HG03103 (cell line): ENCODE measurements around the gene ASB10.

Experiments used
- ATAC-seq: cut with Tn5 transposase; IDR thresholded peaks from one replicate; pipeline ENCODE4 v1.9.1; 2021; ENCODE audit warnings: low read depth; ENCODE audit not compliant: unreplicated experiment

Gene ASB10

GRCh38 chr7:151188252-151188542 is 1.1 kb upstream of the ASB10 start:
- no peak for ATAC-seq

GRCh38 chr7:151187409-151188251 is 580 bp upstream of the ASB10 start:
- no peak for ATAC-seq

DNA sequence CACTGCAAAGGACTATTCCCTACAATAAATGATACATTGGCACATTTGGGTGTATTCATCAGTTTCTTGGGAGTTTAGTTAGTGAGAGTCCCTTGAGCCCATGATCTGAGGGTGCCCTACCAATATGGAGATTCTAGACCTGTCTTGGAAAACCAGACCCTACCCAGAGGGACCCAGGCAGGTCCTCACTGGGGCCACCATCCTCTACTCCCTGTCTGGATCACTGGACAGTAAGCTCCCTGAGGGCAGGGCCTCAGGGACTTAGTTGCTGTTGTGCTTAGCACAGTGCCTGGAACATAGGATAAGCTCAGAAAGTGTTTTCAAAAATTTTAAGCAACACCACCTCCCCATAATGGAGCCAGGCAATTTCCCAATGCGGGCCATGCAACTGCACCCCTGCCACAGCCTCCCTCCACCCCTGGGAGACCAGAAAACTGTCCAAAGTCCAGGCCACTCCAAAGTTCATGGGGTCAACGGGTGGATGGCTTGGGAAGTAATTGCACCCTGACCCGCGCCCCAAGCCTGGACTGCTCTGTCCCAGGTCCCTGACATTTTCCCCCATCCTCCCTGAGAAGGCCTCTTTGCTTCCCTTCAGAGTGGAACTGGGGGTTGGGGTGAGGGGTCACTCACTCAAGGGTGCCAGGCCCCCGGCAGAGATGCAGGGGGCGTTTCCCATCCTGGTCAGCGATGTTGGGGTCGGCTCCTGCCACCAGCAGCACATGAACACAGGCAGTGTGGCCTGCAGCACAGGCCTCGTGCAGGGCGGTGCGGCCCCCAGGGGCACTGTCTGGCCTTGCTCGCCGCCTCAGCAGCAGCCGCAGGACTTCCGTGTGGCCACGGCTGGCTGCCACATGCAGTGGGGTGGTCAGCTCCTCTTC is 1.0 kb downstream of the ASB10 start:
- ATAC-seq, result no peak

GRCh38 chr7:151181011-151181431 is 6.0 kb downstream of the ASB10 start:
- ATAC-seq, result no peak

- no peak for ATAC-seq
Observed at GRCh38 chr7:151179946-151180345, 7.1 kb downstream of the ASB10 start.

GRCh38 chr7:151179287-151179860 is 7.7 kb downstream of the ASB10 start:
- ATAC-seq, result no peak

DNA sequence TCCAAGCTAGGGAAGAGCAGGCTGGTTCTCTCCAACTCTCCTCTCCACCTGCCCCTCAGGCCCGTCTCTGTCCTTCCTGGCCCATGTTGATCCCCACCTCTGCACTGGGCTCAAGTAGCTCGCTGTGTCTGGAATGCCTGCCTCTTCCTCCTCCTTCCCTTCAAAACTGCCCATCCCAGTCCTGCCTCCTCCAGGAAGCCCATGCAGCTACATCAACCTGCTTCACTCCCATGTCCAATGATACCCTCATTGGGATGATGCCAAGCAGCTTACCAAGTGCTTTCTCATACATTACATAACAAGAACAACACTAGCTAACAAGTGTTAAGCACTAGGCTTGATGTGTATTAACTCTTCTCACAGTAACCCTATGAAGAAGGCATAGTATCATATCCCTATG is 8.2 kb downstream of the ASB10 start:
- no peak for ATAC-seq

- no peak for ATAC-seq
Observed at GRCh38 chr7:151178236-151178635, 8.8 kb downstream of the ASB10 start.

DNA sequence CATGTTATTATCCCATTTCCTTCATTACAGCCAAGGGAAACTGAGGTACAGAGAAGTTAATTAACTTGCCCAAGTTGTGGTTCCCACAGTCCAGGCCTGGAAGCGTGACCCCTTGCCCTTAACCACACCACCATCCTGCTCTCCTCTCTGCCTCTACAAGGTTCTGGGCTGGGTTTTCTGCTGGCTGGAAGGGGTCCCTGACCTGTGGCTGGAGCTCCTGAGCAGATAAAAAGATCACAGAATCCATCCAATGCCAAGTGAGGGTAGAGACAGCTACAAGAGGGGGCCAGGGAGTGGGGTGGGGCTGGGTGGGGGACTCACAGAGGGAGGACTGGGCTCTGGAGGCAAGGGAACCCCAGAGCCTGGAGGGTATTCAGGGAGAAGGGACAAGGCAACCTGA is 9.7 kb downstream of the ASB10 start:
- ATAC-seq, result no peak

DNA sequence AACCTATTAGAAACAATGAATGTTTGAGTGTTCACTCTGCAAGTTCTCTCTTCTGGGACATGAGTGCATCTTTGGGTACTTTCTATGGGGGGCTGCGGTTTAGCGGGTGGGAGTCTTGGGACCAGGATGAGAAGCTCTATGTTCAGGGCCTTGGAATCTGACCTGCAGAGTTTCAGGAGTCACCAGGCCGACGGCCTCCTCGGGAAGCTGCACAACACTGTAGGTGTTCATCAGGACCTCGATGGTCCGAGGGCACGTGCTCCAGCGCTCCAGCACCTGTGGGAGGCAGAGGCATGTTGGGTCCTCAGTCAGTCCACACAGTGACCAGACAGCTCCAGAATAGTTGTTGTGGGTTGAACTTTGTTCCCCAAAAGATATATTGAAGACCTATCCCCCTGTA is 10.6 kb downstream of the ASB10 start:
- no peak for ATAC-seq

DNA sequence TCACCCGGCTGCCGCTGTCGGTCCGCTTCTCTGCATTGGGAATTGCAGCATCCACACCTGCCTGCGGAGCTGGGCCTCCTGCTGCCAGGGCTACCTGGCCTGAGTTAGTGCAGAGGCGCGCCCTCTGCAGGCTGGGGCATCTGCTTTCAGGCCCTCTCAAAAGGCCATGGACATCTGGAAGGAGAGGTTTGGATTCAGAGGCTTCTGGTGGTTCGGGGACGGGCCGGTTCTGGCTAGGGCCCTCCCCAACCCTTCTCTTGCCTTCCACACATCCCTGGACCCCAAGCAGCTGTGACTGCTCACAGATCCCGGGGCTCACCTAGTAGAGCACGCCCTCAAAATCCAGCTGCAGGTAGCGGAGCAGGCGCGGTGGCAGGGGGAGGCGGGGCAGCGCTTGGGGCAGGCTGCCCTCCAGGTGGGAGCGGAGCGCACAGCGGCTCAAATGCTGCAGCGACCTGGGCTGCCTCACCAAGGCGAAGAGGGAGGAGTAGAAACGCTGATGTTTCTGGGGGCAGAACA is 11.2 kb downstream of the ASB10 start:
- no peak for ATAC-seq

DNA sequence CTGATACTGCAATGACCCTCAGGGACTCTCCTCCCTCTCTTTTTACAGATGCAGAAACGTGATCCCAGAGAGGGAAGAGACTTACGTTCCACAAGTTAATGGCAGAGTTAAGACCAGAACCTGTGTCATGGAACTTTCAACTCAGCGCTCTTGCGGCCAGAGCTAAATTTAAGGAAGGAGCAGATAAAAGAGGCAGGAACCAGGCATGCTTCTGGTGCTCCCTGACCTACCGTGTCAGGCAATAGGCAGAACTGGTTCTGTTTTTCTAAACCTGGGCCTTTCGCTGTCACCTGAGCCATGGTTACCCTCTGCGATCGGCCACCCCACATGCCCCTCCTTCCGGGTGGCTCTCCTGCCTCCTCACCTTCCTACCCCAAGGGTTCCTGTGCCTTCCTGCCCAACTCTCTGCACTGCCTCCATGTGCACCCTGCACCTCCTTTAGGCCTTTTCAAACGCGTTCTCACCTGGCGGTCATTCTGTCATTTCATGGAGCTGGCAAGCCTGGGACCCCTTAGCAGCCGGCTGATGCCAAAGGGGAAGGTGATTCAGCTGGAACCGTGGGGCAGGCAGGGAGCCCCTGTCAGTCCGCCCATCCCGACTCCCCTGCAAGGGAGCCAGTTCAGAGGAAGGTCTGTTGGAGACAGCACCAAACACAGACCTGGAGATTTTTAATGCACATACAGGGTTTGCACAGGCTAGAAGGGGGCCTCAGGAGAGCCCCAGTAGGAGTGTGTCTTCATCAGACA is 11.8 kb downstream of the ASB10 start:
- ATAC-seq, result no peak

- ATAC-seq, result no peak
Observed at GRCh38 chr7:151174246-151175046, 12.6 kb downstream of the ASB10 start.

DNA sequence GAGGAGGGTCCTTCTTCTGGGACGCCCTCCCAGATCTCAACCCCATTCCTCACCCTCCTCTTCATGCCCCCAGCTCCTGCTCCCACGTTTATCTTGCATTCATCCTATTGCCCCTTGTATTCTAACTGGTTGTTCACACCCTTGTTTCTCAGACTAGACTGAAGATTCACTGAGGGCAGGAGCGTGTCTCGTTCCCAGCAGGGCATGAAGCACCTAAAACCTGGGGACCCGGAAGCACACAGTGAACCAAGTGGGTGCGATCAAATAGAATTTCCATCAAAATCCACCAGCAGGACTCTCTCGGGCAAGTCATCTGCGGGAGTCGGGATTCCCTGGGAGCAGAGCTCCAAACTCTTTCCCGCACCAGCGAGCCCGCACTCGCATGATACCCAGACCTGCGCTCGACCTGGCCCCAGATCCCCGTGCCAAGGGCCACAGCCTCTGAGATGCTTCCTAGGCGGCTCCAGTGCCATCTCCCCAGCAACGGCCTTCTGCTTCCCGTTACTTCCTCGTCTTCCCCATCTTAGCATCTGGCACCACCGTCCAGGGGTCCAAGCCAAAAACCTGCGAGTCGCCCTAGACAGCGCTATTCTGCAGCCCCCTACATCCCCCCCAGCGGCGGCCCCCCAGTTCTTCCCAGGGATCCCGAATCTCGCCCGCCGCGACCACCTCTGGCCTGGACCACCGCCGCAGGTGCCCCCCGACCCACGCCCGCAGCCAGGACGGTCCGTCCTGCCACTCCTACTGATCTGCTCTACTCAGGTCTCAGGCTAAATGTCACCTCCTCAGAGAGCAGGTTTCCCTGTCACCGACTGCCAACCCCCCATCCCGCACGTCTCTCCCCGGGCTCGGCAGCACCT is 13.4 kb downstream of the ASB10 start:
- ATAC-seq, result no peak

DNA sequence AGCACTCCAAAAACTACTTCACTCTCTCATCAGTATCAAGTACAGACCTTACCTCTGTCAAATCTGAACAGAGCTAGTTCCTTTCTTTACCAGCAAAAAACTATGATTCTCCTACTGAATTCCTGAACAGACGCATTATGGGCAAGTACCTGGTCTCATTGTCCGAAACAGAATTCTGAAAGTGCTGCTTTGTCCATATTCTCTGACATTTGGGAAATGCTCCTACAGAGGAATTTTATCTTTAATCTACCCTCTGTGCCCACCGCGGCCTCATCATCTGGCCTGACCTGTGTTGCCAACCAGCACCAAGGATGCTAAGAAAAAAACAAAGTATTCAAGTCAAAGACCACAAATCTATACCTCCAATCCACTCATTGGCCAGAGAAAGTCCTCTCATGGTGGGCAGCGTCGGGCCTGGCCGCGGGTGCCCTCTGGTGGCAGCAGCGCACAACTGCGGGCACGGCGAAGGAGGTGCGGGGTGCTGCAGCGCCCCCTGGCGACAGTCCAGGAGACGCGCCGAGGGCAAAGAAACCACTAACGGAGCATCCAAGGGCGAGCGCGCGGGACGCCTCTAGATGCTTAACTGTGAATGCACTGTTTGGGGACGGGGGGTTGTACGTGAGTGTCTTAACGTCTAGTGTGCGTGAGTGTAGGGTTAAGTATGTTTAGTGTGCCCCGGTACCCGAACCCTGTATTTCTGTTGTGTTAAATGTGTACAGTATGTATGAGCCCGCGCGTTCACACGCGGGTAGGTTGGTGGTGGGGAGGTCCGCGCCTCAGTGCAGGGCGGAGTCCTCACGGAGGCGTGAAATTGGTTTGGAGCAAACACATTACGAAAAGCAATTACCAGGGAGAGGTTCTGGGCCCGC is 14.5 kb downstream of the ASB10 start:
- ATAC-seq, result no peak

GRCh38 chr7:151168787-151169162 is 18.3 kb downstream of the ASB10 start:
- ATAC-seq, result no peak

- ATAC-seq, result peak; percentile 59
Observed at GRCh38 chr7:151168003-151168786, 18.9 kb downstream of the ASB10 start.
